ENCODE results near the gene C8B.
A peak's percentile ranks its signal among the peaks of the same experiment; 100 is the strongest.

The C8B gene

DNA sequence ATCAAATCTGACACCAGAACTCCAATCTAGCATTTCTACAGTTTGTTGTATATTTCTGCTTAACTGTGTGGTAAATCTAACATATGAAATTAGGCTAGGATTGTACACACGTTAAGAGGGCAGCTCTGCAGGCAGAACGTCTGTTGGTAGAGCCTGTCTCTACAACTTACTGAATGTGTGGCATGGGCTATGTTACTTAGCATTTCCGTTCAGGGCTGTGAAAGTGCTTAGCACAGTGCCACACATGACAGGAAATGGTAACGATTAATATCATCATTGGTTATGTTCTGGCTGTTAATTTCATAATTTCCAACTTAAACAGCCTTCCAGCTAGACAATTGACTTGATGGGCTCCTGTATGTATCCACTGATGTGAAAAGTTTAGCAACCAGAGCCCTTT lies 9.6 kb upstream of the C8B start:
- POLR2A ChIA-PET, result no interaction called here
- CTCF ChIA-PET, result interaction anchor here (1.7 kb wide), 1 partner anchor 10 kb away, joined by 3 read pairs; the partner anchor contains the start of gene C8B
- no peak for DNase-seq (ENCODE audit: extremely low spot score)
- TF ChIP-seq, protein P1, sequence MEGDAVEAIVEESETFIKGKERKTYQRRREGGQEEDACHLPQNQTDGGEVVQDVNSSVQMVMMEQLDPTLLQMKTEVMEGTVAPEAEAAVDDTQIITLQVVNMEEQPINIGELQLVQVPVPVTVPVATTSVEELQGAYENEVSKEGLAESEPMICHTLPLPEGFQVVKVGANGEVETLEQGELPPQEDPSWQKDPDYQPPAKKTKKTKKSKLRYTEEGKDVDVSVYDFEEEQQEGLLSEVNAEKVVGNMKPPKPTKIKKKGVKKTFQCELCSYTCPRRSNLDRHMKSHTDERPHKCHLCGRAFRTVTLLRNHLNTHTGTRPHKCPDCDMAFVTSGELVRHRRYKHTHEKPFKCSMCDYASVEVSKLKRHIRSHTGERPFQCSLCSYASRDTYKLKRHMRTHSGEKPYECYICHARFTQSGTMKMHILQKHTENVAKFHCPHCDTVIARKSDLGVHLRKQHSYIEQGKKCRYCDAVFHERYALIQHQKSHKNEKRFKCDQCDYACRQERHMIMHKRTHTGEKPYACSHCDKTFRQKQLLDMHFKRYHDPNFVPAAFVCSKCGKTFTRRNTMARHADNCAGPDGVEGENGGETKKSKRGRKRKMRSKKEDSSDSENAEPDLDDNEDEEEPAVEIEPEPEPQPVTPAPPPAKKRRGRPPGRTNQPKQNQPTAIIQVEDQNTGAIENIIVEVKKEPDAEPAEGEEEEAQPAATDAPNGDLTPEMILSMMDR (IDR thresholded peaks at IDR 0.05; ENCODE audit: control extremely low read depth, extremely low read depth, low read depth, missing control alignments), result no peak

DNA sequence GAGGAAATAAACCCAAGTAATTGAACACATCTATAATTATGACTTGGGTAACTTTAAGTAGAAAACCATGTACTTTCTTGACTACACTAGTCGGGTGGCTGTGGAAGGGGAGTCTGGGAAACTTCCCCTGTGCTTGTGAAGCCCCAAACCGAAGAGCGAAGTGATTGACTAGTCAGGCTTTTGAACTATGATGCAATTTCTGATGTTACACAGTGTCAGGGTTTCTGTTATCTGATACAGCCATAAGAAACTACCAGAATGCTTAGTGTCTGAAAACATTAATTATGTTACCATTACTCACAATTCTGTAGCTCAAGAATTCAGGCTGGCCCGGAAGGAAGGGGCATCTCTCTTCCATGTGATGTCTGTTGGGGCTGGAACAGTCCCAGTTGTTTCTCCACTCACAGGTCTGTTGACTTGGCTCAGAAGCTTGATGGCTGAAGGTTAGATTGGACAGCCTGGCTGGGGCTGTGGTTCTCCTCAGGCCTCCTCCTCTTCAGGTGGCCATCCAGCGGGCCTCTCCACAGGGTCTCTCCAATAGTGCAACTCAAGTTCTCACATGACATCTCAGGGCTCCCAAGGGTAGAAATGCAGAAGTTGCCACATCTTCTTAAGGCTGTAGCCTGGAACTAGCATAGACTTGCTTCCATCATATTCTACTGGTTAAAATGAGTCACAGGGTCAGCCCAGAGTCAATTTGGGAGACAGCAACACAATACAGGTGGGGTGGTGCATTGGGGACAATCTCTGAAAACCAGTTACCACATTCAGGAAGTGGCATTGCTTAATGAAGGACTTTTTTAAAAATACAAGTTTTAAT lies 8.3 kb upstream of the C8B start:
- TF ChIP-seq, protein P1 (IDR thresholded peaks at IDR 0.05; ENCODE audit: control extremely low read depth, extremely low read depth, low read depth, missing control alignments), result no peak
- CTCF ChIA-PET, result no interaction called here
- POLR2A ChIA-PET, result no interaction called here
- DNase-seq (ENCODE audit: extremely low spot score), result no peak

DNA sequence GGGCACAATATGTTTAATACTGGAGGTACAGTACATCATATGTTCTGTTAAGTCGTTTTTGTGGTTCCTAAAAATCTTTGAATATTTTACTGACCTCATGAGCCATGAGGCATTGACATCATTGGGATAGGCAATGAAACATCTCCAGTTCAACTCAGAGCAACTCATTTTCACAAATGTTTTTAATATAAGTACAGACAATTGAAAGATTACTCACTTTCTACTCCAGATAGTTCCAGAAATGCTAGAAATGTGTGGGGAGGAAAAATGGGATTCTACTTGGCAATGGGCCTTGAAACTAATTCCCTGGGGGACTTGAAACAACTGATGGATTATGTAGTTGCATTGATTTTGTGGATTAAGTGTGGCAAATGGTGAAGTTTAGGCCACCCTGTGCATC lies 7.2 kb upstream of the C8B start:
- CTCF ChIA-PET, result no interaction called here
- TF ChIP-seq, protein P1 (IDR thresholded peaks at IDR 0.05; ENCODE audit: control extremely low read depth, extremely low read depth, low read depth, missing control alignments), result no peak
- no peak for DNase-seq (ENCODE audit: extremely low spot score)
- POLR2A ChIA-PET, result no interaction called here

DNA sequence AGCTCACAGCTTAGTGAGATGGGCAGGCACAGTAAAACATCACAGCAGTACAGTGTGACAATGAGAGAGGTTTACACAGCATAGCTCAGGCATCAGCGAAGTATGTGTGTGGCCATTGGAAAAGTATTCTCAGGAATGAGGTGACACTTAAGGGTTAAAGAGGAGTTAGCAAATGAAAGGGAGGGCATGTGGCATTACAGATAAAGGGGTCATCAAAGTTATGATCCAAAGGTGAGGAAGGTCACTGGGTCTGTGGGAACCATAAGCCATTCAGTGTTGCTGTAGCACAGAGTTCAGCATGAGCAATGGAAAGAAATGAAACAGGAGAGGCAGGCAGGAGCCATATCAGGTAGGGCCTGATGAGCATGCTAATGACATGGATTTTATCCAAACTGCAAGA lies 4.5 kb upstream of the C8B start:
- ChIA-PET POLR2A (no interaction called here), CTCF (interaction anchor here (0.9 kb wide), 1 partner anchor 10 kb away, joined by 3 read pairs; no protein-coding TSS in a partner anchor)
- no peak for DNase-seq (ENCODE audit: extremely low spot score)
- TF ChIP-seq, protein P1 (IDR thresholded peaks at IDR 0.05; ENCODE audit: control extremely low read depth, extremely low read depth, low read depth, missing control alignments), result no peak

DNA sequence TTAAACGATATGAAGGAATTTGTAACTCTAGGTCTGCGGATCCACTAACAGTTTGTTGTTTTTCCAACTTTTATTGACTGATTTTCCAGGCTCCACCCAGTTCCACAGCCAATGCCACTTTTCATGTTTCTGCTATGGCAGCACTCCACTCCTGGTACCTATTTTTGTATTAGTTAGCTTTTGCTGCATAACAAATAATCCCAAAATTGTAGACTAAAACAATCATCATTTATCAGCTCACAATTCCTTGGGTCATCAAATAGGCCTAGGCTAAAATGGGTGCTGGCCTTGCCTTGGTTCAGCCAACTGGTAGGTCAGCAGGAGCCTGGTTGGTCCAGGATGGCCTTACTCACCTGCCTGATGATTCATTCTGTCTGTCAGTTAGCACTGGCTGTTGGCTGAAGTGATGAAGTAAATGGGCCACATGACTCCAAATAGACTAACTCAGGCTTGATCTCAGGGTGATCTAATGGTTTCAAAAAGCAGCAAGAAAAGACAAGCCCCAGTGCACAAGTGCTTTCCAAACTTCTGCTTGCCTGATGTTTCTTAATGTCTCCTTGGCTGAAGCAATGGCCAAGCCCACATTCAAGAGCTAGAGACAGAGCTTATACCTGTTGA lies 3.2 kb upstream of the C8B start:
- DNase-seq (ENCODE audit: extremely low spot score), result no peak
- CTCF ChIA-PET, result interaction anchor here (1.1 to 1.4 kb wide), 2 partner anchors 13 to 43 kb away, joined by 3 to 4 read pairs; no protein-coding TSS in a partner anchor
- TF ChIP-seq, protein P1 (IDR thresholded peaks at IDR 0.05; ENCODE audit: control extremely low read depth, extremely low read depth, low read depth, missing control alignments), result no peak
- POLR2A ChIA-PET, result no interaction called here

DNA sequence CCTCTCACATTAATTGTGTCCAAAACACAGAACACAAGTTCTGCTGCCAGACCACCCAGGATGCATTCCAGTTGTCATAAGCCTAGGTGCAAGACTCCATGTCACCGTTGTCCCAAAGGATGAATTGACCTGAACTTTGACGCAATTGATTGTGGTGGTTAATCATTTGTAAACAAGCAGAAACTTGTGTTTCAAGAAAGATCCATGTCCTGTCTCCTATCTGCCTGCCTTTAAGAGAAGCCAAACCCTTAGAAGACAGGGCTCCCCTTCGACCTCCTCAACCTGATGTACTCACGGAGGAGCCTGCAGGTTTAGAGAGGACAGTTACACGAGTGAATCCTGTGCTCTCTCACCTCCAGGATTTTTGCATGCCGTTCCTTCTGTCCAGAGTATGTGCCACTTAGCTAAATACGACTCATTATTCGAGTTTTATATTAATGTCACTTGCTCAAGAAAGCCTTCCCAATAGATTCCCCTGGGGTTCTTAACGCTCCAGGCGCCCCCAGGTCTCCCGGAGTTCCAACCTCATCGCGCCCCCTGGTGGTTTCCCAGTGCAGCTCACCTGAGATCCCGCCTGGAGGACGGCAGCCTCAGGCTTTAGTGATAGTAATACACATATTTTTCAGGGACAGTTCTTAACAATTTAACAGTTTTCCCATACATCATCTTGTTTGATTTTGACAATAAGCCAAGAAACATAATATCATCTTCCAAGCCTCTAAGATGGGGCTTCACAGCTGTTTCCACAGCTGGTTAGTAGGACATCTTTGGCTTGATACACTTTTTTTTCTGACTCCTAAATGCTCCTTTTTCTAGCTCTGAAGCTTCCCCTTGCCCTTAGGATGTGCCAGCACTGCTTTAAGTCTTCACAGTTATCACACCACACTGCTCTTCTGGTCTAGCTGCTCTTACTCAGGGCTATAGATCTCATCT lies 2.4 kb upstream of the C8B start:
- DNase-seq (ENCODE audit: extremely low spot score), result peak; percentile 11
- CTCF ChIA-PET, result interaction anchor here (1.1 to 1.9 kb wide), 3 partner anchors 12 to 44 kb away, joined by 3 to 5 read pairs (median 4); no protein-coding TSS in a partner anchor
- POLR2A ChIA-PET, result no interaction called here
- TF ChIP-seq, protein P1 (IDR thresholded peaks at IDR 0.05; ENCODE audit: control extremely low read depth, extremely low read depth, low read depth, missing control alignments), result no peak
